A673 (cell line): Measurements from ENCODE around the gene GOLGA6L1. TPM values are rescaled to one million over a fixed set of nuclear protein-coding genes. Genes with fewer than 3 reads are reported as not detected.

Experiments
- BruUV-seq: library from RNA; stranded (reverse); fragments of 400-500 nt; replicated peaks from 2 replicates; lab custom pipeline; 2021; lab: Mats Ljungman, UMichigan
- CTCF ChIA-PET: fragments of 300-600 bp; sonication (Branson Sonifier 250); formaldehyde crosslinking; loops from one replicate; lab custom pipeline; 2022; ENCODE audit warnings: antibody characterized with exemption; lab: Charles Lee
- POLR2A ChIA-PET: fragments of 300-600 bp; sonication (Branson Sonifier 250); formaldehyde crosslinking; loops from one replicate; lab custom pipeline; 2022; ENCODE audit warnings: antibody characterized with exemption; ENCODE audit not compliant: low non-redundant PET; lab: Charles Lee
- DNase-seq: peaks from one replicate; pipeline ENCODE4 v3.0.0-alpha.2; 2015; ENCODE audit warnings: low spot score
- H3K27ac ChIP-seq: fragments of 200-600 bp; sonication (generic); 2 replicates; pipeline ENCODE4 v1.5.1; 2016; ENCODE audit warnings: mixed run types, low read depth, mild to moderate bottlenecking, mixed read lengths, antibody characterized with exemption, low read length; ENCODE audit not compliant: poor library complexity, severe bottlenecking
- H3K27me3 ChIP-seq: fragments of 200-600 bp; sonication (generic); replicated peaks from 2 replicates; pipeline ENCODE4 v1.6.1; 2017; ENCODE audit warnings: mixed run types, low read depth, mild to moderate bottlenecking, mixed read lengths, antibody characterized with exemption, low read length; ENCODE audit not compliant: insufficient read depth, poor library complexity
- H3K36me3 ChIP-seq: fragments of 200-600 bp; sonication (generic); 2 replicates; pipeline ENCODE4 v1.6.1; 2016; ENCODE audit warnings: mixed run types, mild to moderate bottlenecking, mixed read lengths, antibody characterized with exemption, low read length; ENCODE audit not compliant: insufficient read depth, poor library complexity, severe bottlenecking
- H3K4me1 ChIP-seq: fragments of 200-600 bp; sonication (generic); 2 replicates; pipeline ENCODE4 v1.6.1; 2017; ENCODE audit warnings: mixed run types, mild to moderate bottlenecking, mixed read lengths, antibody characterized with exemption, low read length; ENCODE audit not compliant: insufficient read depth, poor library complexity, severe bottlenecking
- H3K4me3 ChIP-seq: fragments of 200-600 bp; sonication (generic); 2 replicates; pipeline ENCODE4 v1.5.1; 2016; ENCODE audit warnings: low read depth, mixed run types, mild to moderate bottlenecking, mixed read lengths, low read length; ENCODE audit not compliant: poor library complexity, severe bottlenecking
- H3K9me3 ChIP-seq: fragments of 200-600 bp; sonication (generic); 2 replicates; pipeline ENCODE4 v1.6.1; 2016; ENCODE audit warnings: mixed run types, low read depth, mild to moderate bottlenecking, mixed read lengths, antibody characterized with exemption, low read length; ENCODE audit not compliant: poor library complexity, severe bottlenecking
- CTCF ChIP-seq: fragments of 300-800, 200-600 bp; sonication (generic); conservative IDR thresholded peaks from 2 replicates; pipeline ENCODE4 v1.5.1; 2017; ENCODE audit warnings: low read depth, mild to moderate bottlenecking, antibody characterized with exemption, low read length, moderate library complexity, mixed read lengths
- EZH2 ChIP-seq: fragments of 200-600 bp; sonication (generic); IDR thresholded peaks from 2 replicates; pipeline ENCODE4 v1.6.1; 2017; ENCODE audit warnings: borderline replicate concordance, low read depth, mild to moderate bottlenecking, mixed read lengths, antibody characterized with exemption, low read length; ENCODE audit not compliant: poor library complexity, severe bottlenecking
- intact Hi-C: fragments of 100-400 bp; cut with micrococcal nuclease; formaldehyde crosslinking; loops from one replicate; pipeline ENCODE4 v1.10.0; 2022; ENCODE audit not compliant: unreplicated experiment
- total RNA-seq: library from RNA; stranded (reverse); gene quantifications from 2 replicates; pipeline ENCODE4 v1.2.3, GENCODE V29; 2021

GOLGA6L1 gene
- total RNA-seq, 1 experiment from 2014 or later = not detected

- Histone ChIP-seq H3K36me3 (no peaks in the 10 kb centered on the region), H3K27ac (no peak overlapping the region), H3K4me1 (no peaks in the 10 kb centered on the region), H3K4me3 (no peak overlapping the region), H3K9me3 (no peaks in the 10 kb centered on the region), H3K27me3 (no peaks in the 10 kb centered on the region)
- BruUV-seq = no TSS peak
- ChIA-PET POLR2A (no interaction called here), CTCF (no interaction called here)
- intact Hi-C loops = loop anchor here (10.0 kb wide), 1 partner anchor 384 kb away; no protein-coding TSS in a partner anchor
- DNase-seq = no peak
- TF ChIP-seq CTCF (no peak), EZH2 (no peak)
Observed at GRCh38 chr15:23081271-23081670, 55.4 kb downstream of the GOLGA6L1 start.

- CTCF ChIA-PET = no interaction called here
- TF ChIP-seq EZH2 (no peak), CTCF (no peak)
Observed at GRCh38 chr15:23079766-23080165, 56.9 kb downstream of the GOLGA6L1 start.

More at GRCh38 chr15:23079766-23080165, 56.9 kb downstream of the GOLGA6L1 start:
- POLR2A ChIA-PET = no interaction called here
- Histone ChIP-seq H3K4me1 (no peaks in the 10 kb centered on the region), H3K27ac (no peak overlapping the region), H3K4me3 (no peak overlapping the region), H3K36me3 (no peaks in the 10 kb centered on the region), H3K9me3 (no peaks in the 10 kb centered on the region), H3K27me3 (no peaks in the 10 kb centered on the region)
- no peak for DNase-seq
- no TSS peak for BruUV-seq
- intact Hi-C loops = loop anchor here (10.0 kb wide), 1 partner anchor 385 kb away; no protein-coding TSS in a partner anchor

Other genes with a start within 250 kb of the GOLGA6L1 start
- 112 and 128 TPM in 2 replicates for gene CYFIP1, start 156.5 kb downstream of the GOLGA6L1 start, total RNA-seq
- 31.8 and 31.9 TPM in 2 replicates for gene TUBGCP5, start 97.3 kb downstream of the GOLGA6L1 start, total RNA-seq
- gene GOLGA6L26, start 197.4 kb upstream of the GOLGA6L1 start, total RNA-seq = not detected in 2 replicates
- gene GOLGA8S, start 217.9 kb upstream of the GOLGA6L1 start, total RNA-seq = 0.09 TPM in 1 of 2 replicates, not detected in the other